GM23338 (cell line): ENCODE results near the gene SHANK2. TPM values are rescaled to one million over a fixed set of nuclear protein-coding genes. Genes with fewer than 3 reads are reported as not detected.

Experiments used
- CREB1 ChIP-seq: fragments of 250-450 bp; sonication (Bioruptor Pico); IDR thresholded peaks from 2 replicates; pipeline ENCODE4 v1.5.0; 2020; ENCODE audit warnings: low read depth, mild to moderate bottlenecking, moderate library complexity
- EZH2 ChIP-seq: fragments of 200-600 bp; sonication (generic); IDR thresholded peaks from one replicate; pipeline ENCODE4 v1.8.0; 2017; ENCODE audit warnings: antibody characterized with exemption, mild to moderate bottlenecking, low read depth; ENCODE audit not compliant: unreplicated experiment
- EZH2phosphoT487 ChIP-seq: fragments of 200-600 bp; sonication (generic); IDR thresholded peaks from one replicate; pipeline ENCODE4 v1.8.1; 2018; ENCODE audit warnings: antibody characterized with exemption; ENCODE audit not compliant: unreplicated experiment
- JUNB ChIP-seq: IDR thresholded peaks from one replicate; pipeline ENCODE4 v1.6.1; 2016; ENCODE audit warnings: antibody characterized with exemption; ENCODE audit not compliant: unreplicated experiment
- NANOG ChIP-seq: IDR thresholded peaks from 2 replicates; pipeline ENCODE4 v1.6.1; 2016; ENCODE audit warnings: antibody characterized with exemption, borderline replicate concordance
- POLR2AphosphoS5 ChIP-seq: IDR thresholded peaks from 2 replicates; pipeline ENCODE4 v1.6.1; 2016; ENCODE audit warnings: antibody characterized with exemption, low read depth
- STAT1 ChIP-seq: IDR thresholded peaks from one replicate; pipeline ENCODE4 v1.6.1; 2016; ENCODE audit warnings: antibody characterized with exemption; ENCODE audit not compliant: unreplicated experiment
- ZNF114 ChIP-seq: fragments of 250-450 bp; sonication (Bioruptor Pico); IDR thresholded peaks from 2 replicates; pipeline ENCODE4 v1.5.0; 2020; ENCODE audit warnings: mild to moderate bottlenecking, moderate library complexity
- ZNF331 ChIP-seq: fragments of 250-450 bp; sonication (Bioruptor Pico); IDR thresholded peaks from 2 replicates; pipeline ENCODE4 v1.5.0; 2020; ENCODE audit warnings: low read depth, mild to moderate bottlenecking, moderate library complexity
- polyA plus RNA-seq: library from polyadenylated mRNA; unstranded; fragments of >200 nt; fragmentation: Nextera tagmentation; extraction: Ambion mirVana; gene quantifications from 2 replicates; pipeline ENCODE4 v1.2.1, GENCODE V29; 2016
- total RNA-seq: library from RNA; depleted of rRNA; stranded (reverse); fragments of >200 nt; shearing (Covaris generic); gene quantifications from 2 replicates; pipeline ENCODE4 v1.2.3, GENCODE V29; 2014
- TF ChIP-seq, protein P1 (sequence below): fragments of 250-450 bp; sonication (Bioruptor Pico); IDR thresholded peaks from 2 replicates; pipeline ENCODE4 v1.5.0; 2020; ENCODE audit warnings: mild to moderate bottlenecking, moderate library complexity
- TF ChIP-seq, protein P2 (sequence below), 2 experiments: fragments of 200-600 bp in 1 of 2; sonication (generic) in 1 of 2; conservative IDR thresholded peaks; 2 replicates each; pipeline versions ENCODE4 v1.5.1 to v1.6.1; 2016 to 2017; ENCODE audit warnings: antibody characterized with exemption in 2 of 2, low read depth in 2 of 2, mild to moderate bottlenecking in 2 of 2, moderate library complexity in 1 of 2
- TF ChIP-seq, protein P3 (sequence below): IDR thresholded peaks from 2 replicates; pipeline ENCODE4 v1.6.1; 2016; ENCODE audit warnings: antibody characterized with exemption

Gene SHANK2
- total and polyA plus RNA-seq, 2 experiments from 2014 or later, result 22.0 to 81.4 TPM

DNA sequence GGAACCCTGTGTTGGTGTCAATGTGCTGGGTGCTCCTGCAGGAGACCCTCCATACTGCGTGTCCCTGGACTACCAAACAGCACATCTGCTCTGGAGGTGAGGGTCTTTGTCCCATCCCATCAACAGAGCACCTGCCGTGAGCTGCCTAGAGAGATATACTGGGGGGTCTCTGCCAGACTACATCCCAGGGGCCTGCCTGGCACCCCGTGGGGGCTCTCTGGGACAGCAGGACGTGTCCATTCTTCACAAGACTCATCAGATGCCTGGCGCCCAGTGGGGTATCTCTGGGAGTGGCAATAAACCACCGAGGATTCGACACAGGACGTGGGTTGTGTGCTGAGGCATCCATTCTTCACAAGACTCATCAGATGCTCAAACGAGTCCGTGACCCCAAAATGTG lies 42.7 kb downstream of the SHANK2 start (continued):
- TF ChIP-seq, protein P1, sequence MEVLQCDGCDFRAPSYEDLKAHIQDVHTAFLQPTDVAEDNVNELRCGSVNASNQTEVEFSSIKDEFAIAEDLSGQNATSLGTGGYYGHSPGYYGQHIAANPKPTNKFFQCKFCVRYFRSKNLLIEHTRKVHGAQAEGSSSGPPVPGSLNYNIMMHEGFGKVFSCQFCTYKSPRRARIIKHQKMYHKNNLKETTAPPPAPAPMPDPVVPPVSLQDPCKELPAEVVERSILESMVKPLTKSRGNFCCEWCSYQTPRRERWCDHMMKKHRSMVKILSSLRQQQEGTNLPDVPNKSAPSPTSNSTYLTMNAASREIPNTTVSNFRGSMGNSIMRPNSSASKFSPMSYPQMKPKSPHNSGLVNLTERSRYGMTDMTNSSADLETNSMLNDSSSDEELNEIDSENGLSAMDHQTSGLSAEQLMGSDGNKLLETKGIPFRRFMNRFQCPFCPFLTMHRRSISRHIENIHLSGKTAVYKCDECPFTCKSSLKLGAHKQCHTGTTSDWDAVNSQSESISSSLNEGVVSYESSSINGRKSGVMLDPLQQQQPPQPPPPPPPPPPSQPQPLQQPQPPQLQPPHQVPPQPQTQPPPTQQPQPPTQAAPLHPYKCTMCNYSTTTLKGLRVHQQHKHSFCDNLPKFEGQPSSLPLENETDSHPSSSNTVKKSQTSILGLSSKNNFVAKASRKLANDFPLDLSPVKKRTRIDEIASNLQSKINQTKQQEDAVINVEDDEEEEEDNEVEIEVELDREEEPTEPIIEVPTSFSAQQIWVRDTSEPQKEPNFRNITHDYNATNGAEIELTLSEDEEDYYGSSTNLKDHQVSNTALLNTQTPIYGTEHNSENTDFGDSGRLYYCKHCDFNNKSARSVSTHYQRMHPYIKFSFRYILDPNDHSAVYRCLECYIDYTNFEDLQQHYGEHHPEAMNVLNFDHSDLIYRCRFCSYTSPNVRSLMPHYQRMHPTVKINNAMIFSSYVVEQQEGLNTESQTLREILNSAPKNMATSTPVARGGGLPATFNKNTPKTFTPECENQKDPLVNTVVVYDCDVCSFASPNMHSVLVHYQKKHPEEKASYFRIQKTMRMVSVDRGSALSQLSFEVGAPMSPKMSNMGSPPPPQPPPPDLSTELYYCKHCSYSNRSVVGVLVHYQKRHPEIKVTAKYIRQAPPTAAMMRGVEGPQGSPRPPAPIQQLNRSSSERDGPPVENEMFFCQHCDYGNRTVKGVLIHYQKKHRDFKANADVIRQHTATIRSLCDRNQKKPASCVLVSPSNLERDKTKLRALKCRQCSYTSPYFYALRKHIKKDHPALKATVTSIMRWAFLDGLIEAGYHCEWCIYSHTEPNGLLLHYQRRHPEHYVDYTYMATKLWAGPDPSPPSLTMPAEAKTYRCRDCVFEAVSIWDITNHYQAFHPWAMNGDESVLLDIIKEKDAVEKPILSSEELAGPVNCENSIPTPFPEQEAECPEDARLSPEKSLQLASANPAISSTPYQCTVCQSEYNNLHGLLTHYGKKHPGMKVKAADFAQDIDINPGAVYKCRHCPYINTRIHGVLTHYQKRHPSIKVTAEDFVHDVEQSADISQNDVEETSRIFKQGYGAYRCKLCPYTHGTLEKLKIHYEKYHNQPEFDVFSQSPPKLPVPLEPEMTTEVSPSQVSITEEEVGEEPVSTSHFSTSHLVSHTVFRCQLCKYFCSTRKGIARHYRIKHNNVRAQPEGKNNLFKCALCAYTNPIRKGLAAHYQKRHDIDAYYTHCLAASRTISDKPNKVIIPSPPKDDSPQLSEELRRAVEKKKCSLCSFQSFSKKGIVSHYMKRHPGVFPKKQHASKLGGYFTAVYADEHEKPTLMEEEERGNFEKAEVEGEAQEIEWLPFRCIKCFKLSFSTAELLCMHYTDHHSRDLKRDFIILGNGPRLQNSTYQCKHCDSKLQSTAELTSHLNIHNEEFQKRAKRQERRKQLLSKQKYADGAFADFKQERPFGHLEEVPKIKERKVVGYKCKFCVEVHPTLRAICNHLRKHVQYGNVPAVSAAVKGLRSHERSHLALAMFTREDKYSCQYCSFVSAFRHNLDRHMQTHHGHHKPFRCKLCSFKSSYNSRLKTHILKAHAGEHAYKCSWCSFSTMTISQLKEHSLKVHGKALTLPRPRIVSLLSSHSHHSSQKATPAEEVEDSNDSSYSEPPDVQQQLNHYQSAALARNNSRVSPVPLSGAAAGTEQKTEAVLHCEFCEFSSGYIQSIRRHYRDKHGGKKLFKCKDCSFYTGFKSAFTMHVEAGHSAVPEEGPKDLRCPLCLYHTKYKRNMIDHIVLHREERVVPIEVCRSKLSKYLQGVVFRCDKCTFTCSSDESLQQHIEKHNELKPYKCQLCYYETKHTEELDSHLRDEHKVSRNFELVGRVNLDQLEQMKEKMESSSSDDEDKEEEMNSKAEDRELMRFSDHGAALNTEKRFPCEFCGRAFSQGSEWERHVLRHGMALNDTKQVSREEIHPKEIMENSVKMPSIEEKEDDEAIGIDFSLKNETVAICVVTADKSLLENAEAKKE (CRISPR knock-in tag), result no peak
- TF ChIP-seq EZH2 (no peak), EZH2phosphoT487 (no peak), POLR2AphosphoS5 (no peak), CREB1 (CRISPR knock-in tag) (no peak), STAT1 (no peak), NANOG (no peak), JUNB (no peak), ZNF331 (CRISPR knock-in tag) (no peak), ZNF114 (CRISPR knock-in tag) (no peak)
- TF ChIP-seq, protein P2, sequence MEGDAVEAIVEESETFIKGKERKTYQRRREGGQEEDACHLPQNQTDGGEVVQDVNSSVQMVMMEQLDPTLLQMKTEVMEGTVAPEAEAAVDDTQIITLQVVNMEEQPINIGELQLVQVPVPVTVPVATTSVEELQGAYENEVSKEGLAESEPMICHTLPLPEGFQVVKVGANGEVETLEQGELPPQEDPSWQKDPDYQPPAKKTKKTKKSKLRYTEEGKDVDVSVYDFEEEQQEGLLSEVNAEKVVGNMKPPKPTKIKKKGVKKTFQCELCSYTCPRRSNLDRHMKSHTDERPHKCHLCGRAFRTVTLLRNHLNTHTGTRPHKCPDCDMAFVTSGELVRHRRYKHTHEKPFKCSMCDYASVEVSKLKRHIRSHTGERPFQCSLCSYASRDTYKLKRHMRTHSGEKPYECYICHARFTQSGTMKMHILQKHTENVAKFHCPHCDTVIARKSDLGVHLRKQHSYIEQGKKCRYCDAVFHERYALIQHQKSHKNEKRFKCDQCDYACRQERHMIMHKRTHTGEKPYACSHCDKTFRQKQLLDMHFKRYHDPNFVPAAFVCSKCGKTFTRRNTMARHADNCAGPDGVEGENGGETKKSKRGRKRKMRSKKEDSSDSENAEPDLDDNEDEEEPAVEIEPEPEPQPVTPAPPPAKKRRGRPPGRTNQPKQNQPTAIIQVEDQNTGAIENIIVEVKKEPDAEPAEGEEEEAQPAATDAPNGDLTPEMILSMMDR (conservative IDR thresholded peaks at IDR 0.05; ENCODE audit: low read depth in 2 of 2), result no peak
- TF ChIP-seq, protein P3, sequence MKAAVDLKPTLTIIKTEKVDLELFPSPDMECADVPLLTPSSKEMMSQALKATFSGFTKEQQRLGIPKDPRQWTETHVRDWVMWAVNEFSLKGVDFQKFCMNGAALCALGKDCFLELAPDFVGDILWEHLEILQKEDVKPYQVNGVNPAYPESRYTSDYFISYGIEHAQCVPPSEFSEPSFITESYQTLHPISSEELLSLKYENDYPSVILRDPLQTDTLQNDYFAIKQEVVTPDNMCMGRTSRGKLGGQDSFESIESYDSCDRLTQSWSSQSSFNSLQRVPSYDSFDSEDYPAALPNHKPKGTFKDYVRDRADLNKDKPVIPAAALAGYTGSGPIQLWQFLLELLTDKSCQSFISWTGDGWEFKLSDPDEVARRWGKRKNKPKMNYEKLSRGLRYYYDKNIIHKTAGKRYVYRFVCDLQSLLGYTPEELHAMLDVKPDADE, result no peak
